ENCODE measurements around the gene SLC9A5.

SLC9A5 gene

GRCh38 chr16:67312719-67313118 lies 63.9 kb downstream of the SLC9A5 start:
- no peak for DNase-seq

GRCh38 chr16:67317853-67318252 lies 69.1 kb downstream of the SLC9A5 start:
- no peak for DNase-seq
